ENCODE data around the gene PIGW.
A peak's percentile ranks its signal among the peaks of the same experiment; 100 is the strongest.

The PIGW gene

DNA sequence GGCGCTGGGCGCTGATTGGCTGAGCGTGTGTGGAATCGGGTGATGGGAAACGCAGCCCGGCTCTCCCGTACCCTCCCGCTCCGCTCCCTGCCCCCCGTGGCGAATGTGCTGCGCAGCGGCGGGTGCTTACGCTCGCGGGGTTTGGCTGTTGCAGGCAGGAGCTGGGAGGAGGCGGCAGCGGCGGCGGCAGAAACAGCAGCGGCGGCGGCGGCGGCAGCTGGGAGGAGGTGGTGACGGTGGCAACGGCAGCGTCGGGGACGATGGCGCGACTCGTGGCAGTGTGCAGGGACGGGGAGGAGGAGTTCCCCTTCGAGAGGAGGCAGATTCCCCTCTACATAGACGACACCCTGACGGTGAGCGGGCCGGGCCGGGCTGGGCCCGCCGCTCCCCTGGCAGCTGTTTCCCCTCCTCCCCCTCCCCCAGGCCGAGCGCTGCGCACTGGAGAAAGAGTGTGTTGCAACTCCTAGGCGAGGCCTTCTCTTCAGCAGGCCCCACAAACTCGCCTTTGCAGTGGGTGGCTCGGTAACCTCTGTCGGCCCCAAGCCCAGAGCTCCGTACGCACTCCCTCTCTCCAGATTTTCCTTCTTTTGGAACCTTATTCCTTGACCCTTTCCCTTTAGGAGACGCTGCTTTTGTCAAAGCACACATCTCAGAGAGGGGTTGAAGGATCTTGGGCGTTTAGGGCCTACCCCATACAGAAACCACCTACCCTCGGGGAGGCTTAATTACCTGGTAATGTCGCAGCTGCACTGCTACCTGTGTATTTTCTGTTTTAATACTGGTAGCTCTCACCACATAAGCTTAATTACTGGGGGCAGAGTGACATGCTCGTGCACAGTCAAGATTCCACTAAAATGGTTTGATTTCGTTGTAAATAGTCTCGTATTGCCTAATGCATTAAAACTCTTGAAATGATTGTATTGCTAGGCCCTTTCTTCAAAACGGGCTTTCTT lies 11.0 kb downstream of the PIGW start:
- H3K27ac ChIP-seq: peak overlapping the region; percentile 65
- peak overlapping the region; percentile 65; the same call in 1 of the 2 replicates for H3K9ac ChIP-seq
- peak overlapping the region; percentile 28; the same call in 1 of the 2 replicates for H2AFZ ChIP-seq (ENCODE audit: low read depth)
- no peaks in the 10 kb centered on the region for H3K36me3 ChIP-seq (ENCODE audit: insufficient read depth)
- TF ChIP-seq, protein P1, sequence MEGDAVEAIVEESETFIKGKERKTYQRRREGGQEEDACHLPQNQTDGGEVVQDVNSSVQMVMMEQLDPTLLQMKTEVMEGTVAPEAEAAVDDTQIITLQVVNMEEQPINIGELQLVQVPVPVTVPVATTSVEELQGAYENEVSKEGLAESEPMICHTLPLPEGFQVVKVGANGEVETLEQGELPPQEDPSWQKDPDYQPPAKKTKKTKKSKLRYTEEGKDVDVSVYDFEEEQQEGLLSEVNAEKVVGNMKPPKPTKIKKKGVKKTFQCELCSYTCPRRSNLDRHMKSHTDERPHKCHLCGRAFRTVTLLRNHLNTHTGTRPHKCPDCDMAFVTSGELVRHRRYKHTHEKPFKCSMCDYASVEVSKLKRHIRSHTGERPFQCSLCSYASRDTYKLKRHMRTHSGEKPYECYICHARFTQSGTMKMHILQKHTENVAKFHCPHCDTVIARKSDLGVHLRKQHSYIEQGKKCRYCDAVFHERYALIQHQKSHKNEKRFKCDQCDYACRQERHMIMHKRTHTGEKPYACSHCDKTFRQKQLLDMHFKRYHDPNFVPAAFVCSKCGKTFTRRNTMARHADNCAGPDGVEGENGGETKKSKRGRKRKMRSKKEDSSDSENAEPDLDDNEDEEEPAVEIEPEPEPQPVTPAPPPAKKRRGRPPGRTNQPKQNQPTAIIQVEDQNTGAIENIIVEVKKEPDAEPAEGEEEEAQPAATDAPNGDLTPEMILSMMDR (conservative IDR thresholded peaks at IDR 0.05; ENCODE audit: low read depth, low read length): no peak
- H3K79me2 ChIP-seq (ENCODE audit: insufficient read depth, low read depth): peaks cover 64% of the 10 kb centered on the region
- H3K4me2 ChIP-seq: peak overlapping the region; percentile 97
- peaks cover 3% of the 10 kb centered on the region for H4K20me1 ChIP-seq (ENCODE audit: insufficient read depth)
- H3K4me1 ChIP-seq (ENCODE audit: low read depth, poor library complexity, severe bottlenecking): peaks cover 53% of the 10 kb centered on the region
- no peaks in the 10 kb centered on the region for H3K27me3 ChIP-seq (ENCODE audit: insufficient read depth, low read depth)
- no peak overlapping the region for H3K4me3 ChIP-seq (IDR thresholded peaks at IDR 0.05; ENCODE audit: insufficient read depth, low read depth, low read length)

- H4K20me1 ChIP-seq (ENCODE audit: insufficient read depth): peaks cover 3% of the 10 kb centered on the region
Observed at GRCh38 chr17:36546418-36547093, 11.8 kb downstream of the PIGW start.

DNA sequence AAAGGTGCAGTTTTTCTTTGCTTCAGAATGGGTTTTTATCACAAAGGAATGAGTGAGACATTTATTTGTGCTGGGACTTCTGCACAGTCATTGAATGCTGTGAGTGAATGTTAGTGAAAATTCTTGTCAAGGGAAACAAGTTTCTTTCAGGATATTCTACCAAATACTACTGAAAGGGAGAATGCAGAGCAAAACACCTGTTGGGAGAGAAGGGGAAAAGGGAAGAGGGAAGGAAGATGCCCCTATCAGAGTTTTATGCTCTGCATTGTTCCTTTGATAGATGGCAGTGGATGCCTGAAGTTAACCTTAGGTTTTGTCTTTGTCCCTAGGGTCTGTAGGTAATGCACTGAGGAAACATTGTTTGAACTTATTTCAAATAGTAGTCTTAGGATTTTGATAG lies 13.0 kb downstream of the PIGW start:
- Histone ChIP-seq H3K4me2 (peak overlapping the region; percentile 97), H4K20me1 (ENCODE audit: insufficient read depth) (peaks cover 3% of the 10 kb centered on the region), H3K27ac (peak overlapping the region; percentile 65; the same call in 1 of the 2 replicates), H3K27me3 (ENCODE audit: insufficient read depth, low read depth) (no peaks in the 10 kb centered on the region), H2AFZ (ENCODE audit: low read depth) (no peak overlapping the region), H3K4me3 (IDR thresholded peaks at IDR 0.05; ENCODE audit: insufficient read depth, low read depth, low read length) (no peak overlapping the region), H3K4me1 (ENCODE audit: low read depth, poor library complexity, severe bottlenecking) (peaks cover 54% of the 10 kb centered on the region), H3K9ac (no peak overlapping the region), H3K36me3 (ENCODE audit: insufficient read depth) (no peaks in the 10 kb centered on the region), H3K79me2 (ENCODE audit: insufficient read depth, low read depth) (peaks cover 84% of the 10 kb centered on the region)
- TF ChIP-seq, protein P1 (conservative IDR thresholded peaks at IDR 0.05; ENCODE audit: low read depth, low read length): no peak

More at GRCh38 chr17:36546418-36547093, 11.8 kb downstream of the PIGW start:
- Histone ChIP-seq H3K27ac (peak overlapping the region; percentile 65), H3K4me2 (peak overlapping the region; percentile 97), H3K27me3 (ENCODE audit: insufficient read depth, low read depth) (no peaks in the 10 kb centered on the region), H3K36me3 (ENCODE audit: insufficient read depth) (no peaks in the 10 kb centered on the region), H3K9ac (peak overlapping the region; percentile 65; the same call in 1 of the 2 replicates), H3K4me3 (IDR thresholded peaks at IDR 0.05; ENCODE audit: insufficient read depth, low read depth, low read length) (no peak overlapping the region), H3K4me1 (ENCODE audit: low read depth, poor library complexity, severe bottlenecking) (peaks cover 57% of the 10 kb centered on the region), H2AFZ (ENCODE audit: low read depth) (no peak overlapping the region), H3K79me2 (ENCODE audit: insufficient read depth, low read depth) (peaks cover 72% of the 10 kb centered on the region)
- TF ChIP-seq, protein P1 (conservative IDR thresholded peaks at IDR 0.05; ENCODE audit: low read depth, low read length): no peak

DNA sequence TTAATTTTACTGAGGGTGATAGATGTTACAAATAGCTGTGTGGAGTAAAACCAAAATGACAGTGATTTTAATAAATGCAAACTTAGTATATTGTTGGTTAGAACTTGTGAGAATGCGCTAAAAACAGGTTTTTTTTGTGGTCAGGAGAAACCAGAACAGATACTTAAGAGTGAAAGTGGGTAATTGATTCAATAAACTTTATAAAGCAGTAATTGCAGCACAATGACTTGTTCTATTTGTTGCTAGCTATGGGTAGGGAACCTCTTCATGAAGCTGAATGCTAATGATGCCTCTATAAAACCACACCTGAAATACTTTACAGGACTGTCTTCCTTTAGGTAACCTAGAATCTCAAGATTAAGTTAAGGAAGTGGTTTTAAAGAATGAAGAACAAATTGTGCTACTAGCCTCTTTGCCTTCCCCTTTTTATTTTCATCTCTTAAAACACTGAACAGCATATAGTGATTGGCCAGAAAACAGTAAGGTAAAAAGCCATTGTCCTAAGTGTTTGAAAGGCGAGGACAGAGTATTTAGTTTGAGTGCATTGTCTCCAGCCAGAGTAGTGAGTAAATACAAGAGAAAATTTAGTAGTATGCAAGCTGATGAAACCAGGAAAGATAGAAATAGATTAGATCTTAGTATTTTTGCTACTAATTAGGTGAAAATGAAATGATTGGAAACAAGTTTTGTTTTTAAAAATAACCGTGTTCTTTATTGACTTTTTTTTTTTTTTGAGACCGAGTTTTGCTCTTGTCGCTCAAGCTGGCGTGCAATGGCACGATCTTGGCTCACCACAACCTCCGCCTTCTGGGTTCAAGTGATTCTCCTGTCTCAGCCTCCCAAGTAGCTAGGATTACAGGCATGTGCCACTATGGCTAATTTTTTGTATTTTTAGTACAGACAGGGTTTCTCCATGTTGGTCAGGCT lies 16.0 kb downstream of the PIGW start:
- no peak overlapping the region for H2AFZ ChIP-seq (ENCODE audit: low read depth)
- H3K27ac ChIP-seq: no peak overlapping the region
- H3K27me3 ChIP-seq (ENCODE audit: insufficient read depth, low read depth): no peaks in the 10 kb centered on the region
- H3K4me2 ChIP-seq: peak overlapping the region; percentile 16; the same call in 1 of the 2 replicates
- TF ChIP-seq, protein P1 (conservative IDR thresholded peaks at IDR 0.05; ENCODE audit: low read depth, low read length): no peak
- H3K36me3 ChIP-seq (ENCODE audit: insufficient read depth): no peaks in the 10 kb centered on the region
- peaks cover 41% of the 10 kb centered on the region for H3K4me1 ChIP-seq (ENCODE audit: low read depth, poor library complexity, severe bottlenecking)
- H4K20me1 ChIP-seq (ENCODE audit: insufficient read depth): peaks cover 10% of the 10 kb centered on the region
- H3K79me2 ChIP-seq (ENCODE audit: insufficient read depth, low read depth): peaks cover 90% of the 10 kb centered on the region
- H3K4me3 ChIP-seq (IDR thresholded peaks at IDR 0.05; ENCODE audit: insufficient read depth, low read depth, low read length): no peak overlapping the region
- H3K9ac ChIP-seq: no peak overlapping the region

Data from KMS-11 (cell line).